Esophagus squamous epithelium (tissue), 5 donors: ENCODE data around the gene IL6R. TPM values are rescaled to one million over a fixed set of nuclear protein-coding genes. Genes with fewer than 3 reads are reported as not detected.

ENCODE experiments used
- DNase-seq: peaks from one replicate; lab custom pipeline; 2025; lab: John Stamatoyannopoulos, UW
- H3K27ac ChIP-seq, 4 donors: fragments of 200-600 bp; sonication (generic); one replicate each; pipeline ENCODE4 v1.5.1; 2016 to 2019; ENCODE audit warnings: mild to moderate bottlenecking in 1 of 4
- H3K27me3 ChIP-seq, 4 donors: fragments of 200-600 bp; sonication (generic); 1 replicate in 3 of 4; 2 replicates in 1 of 4; pipeline versions ENCODE4 v1.5.1 to v1.6.0; 2017 to 2021; ENCODE audit warnings: antibody characterized with exemption in 1 of 4
- H3K36me3 ChIP-seq, 3 donors: fragments of 200-600 bp; sonication (generic); one replicate each; pipeline ENCODE4 v1.5.1; 2016 to 2019
- H3K4me1 ChIP-seq, 3 donors: fragments of 200-600 bp; sonication (generic); one replicate each; pipeline ENCODE4 v1.5.1; 2017 to 2019
- H3K4me3 ChIP-seq, 4 donors: fragments of 200-600 bp; sonication (generic); 1 replicate in 3 of 4; 2 replicates in 1 of 4; pipeline ENCODE4 v1.5.1; 2016 to 2019; ENCODE audit warnings: mild to moderate bottlenecking in 2 of 4, moderate library complexity in 1 of 4
- H3K9me3 ChIP-seq, 3 donors: fragments of 200-600 bp; sonication (generic); one replicate each; pipeline ENCODE4 v1.5.1; 2016 to 2019
- CTCF ChIP-seq, 6 experiments: fragments of 450-650 bp in 4 of 6; fragments of 200-600 bp in 2 of 6; sonication (generic) in 2 of 6; IDR thresholded peaks; one replicate each; pipeline ENCODE4 v1.5.1; 2016 to 2019; ENCODE audit warnings: antibody characterized with exemption in 6 of 6, mild to moderate bottlenecking in 4 of 6, moderate library complexity in 4 of 6
- POLR2A ChIP-seq, 4 donors: fragments of 450-650 bp; IDR thresholded peaks; one replicate each; pipeline ENCODE4 v1.6.1; 2017; ENCODE audit warnings: antibody characterized with exemption in 4 of 4, mild to moderate bottlenecking in 4 of 4, moderate library complexity in 3 of 4
- WGBS, 2 donors: methylation state at CpG; one replicate each; pipeline ENCODE4 v1.1.5; 2018; 5-methylcytosine and 5-hydroxymethylcytosine counted together
- intact Hi-C: fragments of 100-400 bp; cut with DNase I; formaldehyde crosslinking; loops from one replicate; pipeline ENCODE4 v1.15.0; 2022
- total RNA-seq, 4 donors: library from RNA; depleted of rRNA; stranded (reverse); fragments of >200 nt; gene quantifications; one replicate each; pipeline ENCODE4 v1.1.0, GENCODE V29; 2016
- donor health status: DM: yes; HTN: yes; CAD: no.

IL6R gene
- total RNA-seq, 4 donors from 2014 or later = 6.4 to 47.7 (median 8.1) TPM

- no peak for DNase-seq
- H3K27ac ChIP-seq = peak overlapping the region; percentile 30 to 83 (median 72)
- H3K36me3 ChIP-seq = no peaks in the 10 kb centered on the region
- H3K27me3 ChIP-seq = peaks cover 0 to 70% (median 7%) of the 10 kb centered on the region in 4 donors
- no peaks in the 10 kb centered on the region for H3K9me3 ChIP-seq
- peak overlapping the region; percentile 35 to 77 (median 48) for H3K4me3 ChIP-seq
- intact Hi-C loops = no loop called here
- WGBS, 2 donors = 22 to 27% methylated on average over 4 to 5 of the region's 54 CpGs
- H3K4me1 ChIP-seq = peaks cover 10 to 45% (median 12%) of the 10 kb centered on the region in 3 donors
- TF ChIP-seq CTCF (IDR thresholded peaks at IDR 0.05) = no peak
- TF ChIP-seq POLR2A (IDR thresholded peaks at IDR 0.05) = no peak
Measured at GRCh38 chr1:154501423-154502065, 96.4 kb downstream of the IL6R start.

- Histone ChIP-seq H3K4me1 (peaks cover 9 to 40% (median 12%) of the 10 kb centered on the region in 3 donors), H3K9me3 (no peaks in the 10 kb centered on the region), H3K27me3 (peaks cover 0 to 70% (median 7%) of the 10 kb centered on the region in 4 donors), H3K27ac (peak within 1 kb of the TSS; percentile 30 to 83 (median 72)), H3K4me3 (peak within 1 kb of the TSS; percentile 35 to 77 (median 48)), H3K36me3 (no peaks in the 10 kb centered on the region)
- intact Hi-C loops = no loop called here
- no peak for DNase-seq
- TF ChIP-seq POLR2A (IDR thresholded peaks at IDR 0.05) = peak in 1 of 4 donors; percentile 24
- no peak for TF ChIP-seq CTCF (IDR thresholded peaks at IDR 0.05)
- 10% methylated on average over 2 of the region's 90 CpGs; no CpG with 5 or more reads in 1 of the 2 donors for WGBS, 2 donors
Measured at GRCh38 chr1:154502066-154502743, 97.1 kb downstream of the IL6R start, which contains the start of the genes SHE and TDRD10. SHE (minus strand) TSS chr1:154502412; CDS start chr1:154502026, 386 bp downstream. TDRD10 (plus strand) TSS chr1:154502219; CDS start chr1:154506904, 4,685 bp downstream.

GRCh38 chr1:154502744-154503115, 97.6 kb downstream of the IL6R start:
- 20 to 32% methylated on average over 1 to 11 of the region's 43 CpGs for WGBS, 2 donors
- peaks cover 5 to 35% (median 12%) of the 10 kb centered on the region in 3 donors for H3K4me1 ChIP-seq
- H3K27ac ChIP-seq = peak overlapping the region; percentile 30 to 83 (median 72)
- H3K9me3 ChIP-seq = no peaks in the 10 kb centered on the region
- H3K27me3 ChIP-seq = peaks cover 0 to 72% (median 7%) of the 10 kb centered on the region in 4 donors
- peak overlapping the region; percentile 35 to 77 (median 48) for H3K4me3 ChIP-seq
- H3K36me3 ChIP-seq = no peaks in the 10 kb centered on the region
- intact Hi-C loops = no loop called here
- DNase-seq = no peak
- TF ChIP-seq POLR2A (IDR thresholded peaks at IDR 0.05) (no peak), CTCF (IDR thresholded peaks at IDR 0.05) (no peak)

- Histone ChIP-seq H3K4me1 (peaks cover 5 to 27% (median 12%) of the 10 kb centered on the region in 3 donors), H3K4me3 (no peak overlapping the region), H3K9me3 (no peaks in the 10 kb centered on the region), H3K27ac (no peak overlapping the region), H3K27me3 (peaks cover 0 to 66% (median 7%) of the 10 kb centered on the region in 4 donors), H3K36me3 (no peaks in the 10 kb centered on the region)
- DNase-seq = no peak
- TF ChIP-seq CTCF (IDR thresholded peaks at IDR 0.05) = no peak
- TF ChIP-seq POLR2A (IDR thresholded peaks at IDR 0.05) = no peak
- 64 to 74% methylated on average over 5 of the region's 5 CpGs for WGBS, 2 donors
- intact Hi-C loops = no loop called here
Measured at GRCh38 chr1:154503898-154504297, 98.8 kb downstream of the IL6R start.

- Histone ChIP-seq H3K36me3 (no peaks in the 10 kb centered on the region), H3K27ac (no peak overlapping the region), H3K4me3 (no peak overlapping the region), H3K9me3 (no peaks in the 10 kb centered on the region), H3K27me3 (peaks cover 0 to 9% (median 0%) of the 10 kb centered on the region in 4 donors), H3K4me1 (no peaks in the 10 kb centered on the region)
- intact Hi-C loops = no loop called here
- DNase-seq = no peak
- 89 to 95% methylated on average over 3 of the region's 3 CpGs for WGBS, 2 donors
- TF ChIP-seq POLR2A (IDR thresholded peaks at IDR 0.05) (no peak), CTCF (IDR thresholded peaks at IDR 0.05) (no peak)
Measured at GRCh38 chr1:154512760-154513159, 107.6 kb downstream of the IL6R start.
